ENCODE results near the gene UGT1A10. TPM values are rescaled to one million over a fixed set of nuclear protein-coding genes. Genes with fewer than 3 reads are reported as not detected.

Gene UGT1A10
- total and polyA plus RNA-seq, 2 donors (not counting 3 experiments of a cell fraction or from before 2014, with no cell fraction given), result not detected

DNA sequence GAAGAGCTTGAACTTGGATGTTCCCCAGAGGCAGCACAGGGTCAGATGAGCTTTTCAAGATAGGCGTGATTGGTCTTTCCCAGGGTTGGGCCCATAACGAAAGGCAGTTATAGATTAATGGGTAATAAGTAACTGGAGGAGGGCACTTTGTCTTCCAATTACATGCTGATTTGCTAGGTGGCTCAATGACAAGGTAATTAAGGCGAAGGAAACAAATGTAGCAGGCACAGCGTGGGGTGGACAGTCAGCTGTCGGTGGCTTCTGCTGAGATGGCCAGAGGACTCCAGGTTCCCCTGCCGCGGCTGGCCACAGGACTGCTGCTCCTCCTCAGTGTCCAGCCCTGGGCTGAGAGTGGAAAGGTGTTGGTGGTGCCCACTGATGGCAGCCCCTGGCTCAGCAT lies 82.3 kb downstream of the UGT1A10 start, which contains the start of gene UGT1A4:
UGT1A4 (plus strand) TSS at position 185 of the 400 bp plus-strand sequence; CDS start at position 270, 85 bp downstream.
- CTCF ChIA-PET, result interaction anchor here (0.7 kb wide), 1 partner anchor 314 kb away, joined by 3 read pairs; no protein-coding TSS in a partner anchor
- no peaks in the 10 kb centered on the region for H4K20me1 ChIP-seq (replicated peaks; ENCODE audit: control insufficient read depth, extremely low read depth, insufficient read depth, low read length)
- H3K9me3 ChIP-seq (replicated peaks; ENCODE audit: control insufficient read depth, insufficient read depth, low read length), result no peaks in the 10 kb centered on the region
- no peaks in the 10 kb centered on the region for H3K9me1 ChIP-seq (replicated peaks; ENCODE audit: control insufficient read depth, extremely low read depth, insufficient read depth, low read length)
- no peak for DNase-seq (ENCODE audit: low read depth, low spot score)
- dilution Hi-C loops (cut with MboI; ENCODE audit: extremely low pct_ligation_motif_present, low sequenced_read_pairs) (no loop called here), intact Hi-C loops (cut with micrococcal nuclease) (no loop called here)
- TF ChIP-seq MYC (IDR thresholded peaks at IDR 0.05; ENCODE audit: low read depth, low read length), result no peak
- no peak for TF ChIP-seq POLR2AphosphoS5 (IDR thresholded peaks at IDR 0.05; ENCODE audit: insufficient read depth, low read depth, low read length)
- TF ChIP-seq FOS (IDR thresholded peaks at IDR 0.05; ENCODE audit: borderline replicate concordance, insufficient read depth, low read length), result no peak
- TF ChIP-seq EZH2 (IDR thresholded peaks at IDR 0.05; ENCODE audit: borderline replicate concordance, low read depth, low read length, severe bottlenecking), result no peak
- TF ChIP-seq, protein P1, sequence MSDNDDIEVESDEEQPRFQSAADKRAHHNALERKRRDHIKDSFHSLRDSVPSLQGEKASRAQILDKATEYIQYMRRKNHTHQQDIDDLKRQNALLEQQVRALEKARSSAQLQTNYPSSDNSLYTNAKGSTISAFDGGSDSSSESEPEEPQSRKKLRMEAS (IDR thresholded peaks at IDR 0.05; ENCODE audit: insufficient read depth, insufficient read length), result no peak
- TF ChIP-seq POLR2A (IDR thresholded peaks at IDR 0.05; ENCODE audit: low read depth, low read length), result no peak
- no peak for TF ChIP-seq GATA2 (IDR thresholded peaks at IDR 0.05; ENCODE audit: insufficient read depth, insufficient read length, low read depth, low read length)
- no peak for TF ChIP-seq JUN (IDR thresholded peaks at IDR 0.05; ENCODE audit: borderline replicate concordance, insufficient read depth, insufficient read length, low read depth)
- TF ChIP-seq, protein P2, sequence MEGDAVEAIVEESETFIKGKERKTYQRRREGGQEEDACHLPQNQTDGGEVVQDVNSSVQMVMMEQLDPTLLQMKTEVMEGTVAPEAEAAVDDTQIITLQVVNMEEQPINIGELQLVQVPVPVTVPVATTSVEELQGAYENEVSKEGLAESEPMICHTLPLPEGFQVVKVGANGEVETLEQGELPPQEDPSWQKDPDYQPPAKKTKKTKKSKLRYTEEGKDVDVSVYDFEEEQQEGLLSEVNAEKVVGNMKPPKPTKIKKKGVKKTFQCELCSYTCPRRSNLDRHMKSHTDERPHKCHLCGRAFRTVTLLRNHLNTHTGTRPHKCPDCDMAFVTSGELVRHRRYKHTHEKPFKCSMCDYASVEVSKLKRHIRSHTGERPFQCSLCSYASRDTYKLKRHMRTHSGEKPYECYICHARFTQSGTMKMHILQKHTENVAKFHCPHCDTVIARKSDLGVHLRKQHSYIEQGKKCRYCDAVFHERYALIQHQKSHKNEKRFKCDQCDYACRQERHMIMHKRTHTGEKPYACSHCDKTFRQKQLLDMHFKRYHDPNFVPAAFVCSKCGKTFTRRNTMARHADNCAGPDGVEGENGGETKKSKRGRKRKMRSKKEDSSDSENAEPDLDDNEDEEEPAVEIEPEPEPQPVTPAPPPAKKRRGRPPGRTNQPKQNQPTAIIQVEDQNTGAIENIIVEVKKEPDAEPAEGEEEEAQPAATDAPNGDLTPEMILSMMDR (IDR thresholded peaks at IDR 0.05; ENCODE audit: extremely low read depth in 1 of 2, insufficient read depth in 1 of 2, low read depth in 1 of 2, low read length in 2 of 2), result no peak
- H3K27me3 ChIP-seq (ENCODE audit: control insufficient read depth in 2 of 2, insufficient read depth in 2 of 2, low read length in 2 of 2), result peaks cover 0 to 8% of the 10 kb centered on the region in 2 experiments
- H3K79me2 ChIP-seq (ENCODE audit: control insufficient read depth, insufficient read depth, low read length), result no peaks in the 10 kb centered on the region
- POLR2A ChIA-PET, result no interaction called here
- FAIRE-seq, result no peak
- no TSS peak for BruUV-seq (replicated peaks)
- no peak within 1 kb of the TSS for H3K9ac ChIP-seq (replicated peaks; ENCODE audit: extremely low read depth, insufficient read depth, low read length)
- H3K4me3 ChIP-seq (replicated peaks in 1 of 3; ENCODE audit: insufficient read depth in 1 of 3, low read depth in 1 of 3, low read length in 3 of 3), result no peak within 1 kb of the TSS
- no peak within 1 kb of the TSS for H3K4me2 ChIP-seq (ENCODE audit: insufficient read depth, low read length)
- H3K36me3 ChIP-seq (ENCODE audit: control insufficient read depth in 2 of 2, extremely low read depth in 1 of 2, insufficient read depth in 2 of 2, low read length in 2 of 2), result no peaks in the 10 kb centered on the region
- H3K4me1 ChIP-seq (ENCODE audit: control insufficient read depth, extremely low read depth, insufficient read depth, low read length), result no peaks in the 10 kb centered on the region
- no peak within 1 kb of the TSS for H2AFZ ChIP-seq (ENCODE audit: low read depth, low read length)
- no peak within 1 kb of the TSS for H3K27ac ChIP-seq (ENCODE audit: insufficient read depth, low read depth, low read length)
